Panc1 (cell line): Measurements from ENCODE around the gene SULF2.

ENCODE experiments used
- CTCF ChIP-seq: fragments of 450-650 bp; IDR thresholded peaks from 2 replicates; pipeline ENCODE4 v1.5.1; 2017; ENCODE audit warnings: mild to moderate bottlenecking
- REST ChIP-seq, 2 experiments: IDR thresholded peaks; 2 replicates each; pipeline ENCODE4 v1.6.1; 2011 to 2012; ENCODE audit warnings: low read depth in 2 of 2, control low read depth in 1 of 2, low read length in 1 of 2, mild to moderate bottlenecking in 1 of 2, moderate library complexity in 1 of 2; ENCODE audit not compliant: insufficient read depth in 1 of 2

GRCh38 chr20:47610945-47611250, 174.4 kb downstream of the SULF2 start:
- TF ChIP-seq CTCF (no peak), REST (IDR thresholded peaks at IDR 0.05; ENCODE audit: insufficient read depth in 1 of 2, low read depth in 2 of 2, low read length in 1 of 2) (no peak)
